PC-9 (cell line): ENCODE measurements around the gene NFIA. TPM values are rescaled to one million over a fixed set of nuclear protein-coding genes. Genes with fewer than 3 reads are reported as not detected.

ENCODE experiments used
- BruUV-seq: library from RNA; stranded (reverse); fragments of 400-500 nt; replicated peaks from 2 replicates; lab custom pipeline; 2021; lab: Mats Ljungman, UMichigan
- CTCF ChIA-PET: fragments of 300-600 bp; sonication (Branson Sonifier 250); formaldehyde crosslinking; loops from one replicate; lab custom pipeline; 2022; ENCODE audit warnings: antibody characterized with exemption; lab: Charles Lee
- POLR2A ChIA-PET: fragments of 300-600 bp; sonication (Branson Sonifier 250); formaldehyde crosslinking; loops from one replicate; lab custom pipeline; 2022; ENCODE audit warnings: antibody characterized with exemption; ENCODE audit not compliant: unreplicated experiment; lab: Charles Lee
- DNase-seq, 2 experiments: peaks; one replicate each; pipeline versions ENCODE4 v3.0.0 to v3.0.0-alpha.2; 2015 to 2022; ENCODE audit warnings: mixed read lengths in 1 of 2
- H2AFZ ChIP-seq: fragments of 200-600 bp; sonication (generic); 2 replicates; pipeline ENCODE4 v1.8.1; 2017; ENCODE audit warnings: antibody characterized with exemption
- H3F3A ChIP-seq: fragments of 200-600 bp; sonication (generic); 2 replicates; pipeline ENCODE4 v1.8.1; 2017; ENCODE audit warnings: antibody characterized with exemption, mild to moderate bottlenecking, low read depth; ENCODE audit not compliant: insufficient read depth
- H3K27ac ChIP-seq: fragments of 200-600 bp; sonication (generic); 2 replicates; pipeline ENCODE4 v1.6.1; 2016; ENCODE audit warnings: mixed run types
- H3K27me3 ChIP-seq: fragments of 200-600 bp; sonication (generic); 2 replicates; pipeline ENCODE4 v1.6.1; 2016; ENCODE audit warnings: low read depth, mixed run types; ENCODE audit not compliant: insufficient read depth
- H3K36me3 ChIP-seq: fragments of 200-600 bp; sonication (generic); 2 replicates; pipeline ENCODE4 v1.6.1; 2016; ENCODE audit warnings: low read depth, mixed run types
- H3K4me1 ChIP-seq: fragments of 200-600 bp; sonication (generic); replicated peaks from 2 replicates; pipeline ENCODE4 v1.6.1; 2016; ENCODE audit warnings: mixed run types; ENCODE audit not compliant: insufficient read depth
- H3K4me2 ChIP-seq: fragments of 200-600 bp; sonication (generic); 2 replicates; pipeline ENCODE4 v1.6.1; 2017; ENCODE audit warnings: mixed run types
- H3K4me3 ChIP-seq: fragments of 200-600 bp; sonication (generic); 2 replicates; pipeline ENCODE4 v1.6.1; 2016; ENCODE audit warnings: mixed run types
- H3K79me2 ChIP-seq: fragments of 200-600 bp; sonication (generic); 2 replicates; pipeline ENCODE4 v1.6.1; 2017; ENCODE audit warnings: low read depth, mixed run types
- H3K9me2 ChIP-seq: fragments of 200-600 bp; sonication (generic); 2 replicates; pipeline ENCODE4 v1.8.1; 2017; ENCODE audit warnings: mild to moderate bottlenecking; ENCODE audit not compliant: insufficient read depth
- H3K9me3 ChIP-seq: fragments of 200-600 bp; sonication (generic); 2 replicates; pipeline ENCODE4 v1.8.1; 2016; ENCODE audit warnings: low read depth; ENCODE audit not compliant: insufficient read depth
- H4K20me1 ChIP-seq: fragments of 200-600 bp; sonication (generic); 2 replicates; pipeline ENCODE4 v1.8.1; 2017; ENCODE audit not compliant: insufficient read depth
- CTCF ChIP-seq: fragments of 200-600 bp; sonication (generic); conservative IDR thresholded peaks from 2 replicates; pipeline ENCODE4 v1.6.1; 2017; ENCODE audit warnings: mixed run types, antibody characterized with exemption, mild to moderate bottlenecking, moderate library complexity
- EZH2 ChIP-seq: fragments of 200-600 bp; sonication (generic); IDR thresholded peaks from 2 replicates; pipeline ENCODE4 v1.8.0; 2017; ENCODE audit warnings: antibody characterized with exemption, low read depth
- intact Hi-C: fragments of 100-400 bp; cut with micrococcal nuclease; formaldehyde crosslinking; loops from one replicate; pipeline ENCODE4 v1.10.0; 2022; ENCODE audit not compliant: unreplicated experiment
- total RNA-seq: library from RNA; stranded (reverse); gene quantifications from 2 replicates; pipeline ENCODE4 v1.2.3, GENCODE V29; 2021

Gene NFIA
- total RNA-seq, 1 experiment from 2014 or later = 26.7 TPM

GRCh38 chr1:61356016-61356415 lies 273.7 kb downstream of the NFIA start:
- intact Hi-C loops = no loop called here
- Histone ChIP-seq H3K9me3 (no peaks in the 10 kb centered on the region), H3K4me3 (no peak overlapping the region), H3K79me2 (no peaks in the 10 kb centered on the region), H2AFZ (no peak overlapping the region), H4K20me1 (no peaks in the 10 kb centered on the region), H3K27me3 (no peaks in the 10 kb centered on the region), H3K36me3 (0 out of 2 replicates have a peak, but pooled peaks cover 2% of the 10 kb centered on the region), H3F3A (no peaks in the 10 kb centered on the region), H3K9me2 (0 out of 2 replicates have a peak, but pooled peaks cover 6% of the 10 kb centered on the region), H3K27ac (no peak overlapping the region), H3K4me1 (no peaks in the 10 kb centered on the region), H3K4me2 (no peak overlapping the region)
- BruUV-seq = no TSS peak
- no peak for TF ChIP-seq CTCF
- TF ChIP-seq EZH2 = no peak
- ChIA-PET POLR2A (no interaction called here), CTCF (no interaction called here)
- no peak for DNase-seq

DNA sequence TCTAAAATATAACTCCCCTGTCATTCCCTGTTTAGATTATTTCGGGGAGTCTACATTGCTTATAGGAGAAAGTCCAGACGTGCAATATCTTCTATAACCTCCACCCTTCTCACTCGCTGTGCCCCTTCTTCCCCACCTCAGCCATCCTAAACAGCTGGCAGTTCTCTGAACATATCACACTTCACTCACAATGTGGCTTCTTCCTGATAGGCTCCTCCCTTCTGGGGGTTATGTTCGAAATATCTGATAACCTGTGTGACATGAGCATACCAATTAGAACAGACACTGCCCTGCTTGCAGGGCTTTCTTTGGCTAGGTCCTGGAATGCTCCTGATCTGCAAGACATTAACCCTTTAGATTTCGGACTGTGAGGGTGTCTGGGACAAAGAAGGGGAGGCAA lies 274.6 kb downstream of the NFIA start:
- BruUV-seq = no TSS peak
- no peak for DNase-seq
- Histone ChIP-seq H3K79me2 (no peaks in the 10 kb centered on the region), H3F3A (no peaks in the 10 kb centered on the region), H2AFZ (no peak overlapping the region), H4K20me1 (no peaks in the 10 kb centered on the region), H3K4me1 (no peaks in the 10 kb centered on the region), H3K9me2 (0 out of 2 replicates have a peak, but pooled peaks cover 6% of the 10 kb centered on the region), H3K36me3 (0 out of 2 replicates have a peak, but pooled peaks cover 2% of the 10 kb centered on the region), H3K9me3 (no peaks in the 10 kb centered on the region), H3K27ac (no peak overlapping the region), H3K27me3 (no peaks in the 10 kb centered on the region), H3K4me3 (no peak overlapping the region), H3K4me2 (no peak overlapping the region)
- CTCF ChIA-PET = no interaction called here
- POLR2A ChIA-PET = no interaction called here
- intact Hi-C loops = no loop called here
- TF ChIP-seq CTCF (no peak), EZH2 (no peak)

- Histone ChIP-seq H3K9me2 (0 out of 2 replicates have a peak, but pooled peaks cover 6% of the 10 kb centered on the region), H3K4me3 (no peak overlapping the region), H3K36me3 (0 out of 2 replicates have a peak, but pooled peaks cover 2% of the 10 kb centered on the region), H3K9me3 (no peaks in the 10 kb centered on the region), H2AFZ (no peak overlapping the region), H3K27ac (no peak overlapping the region), H3K4me2 (no peak overlapping the region), H3F3A (no peaks in the 10 kb centered on the region), H3K79me2 (no peaks in the 10 kb centered on the region), H4K20me1 (no peaks in the 10 kb centered on the region), H3K4me1 (no peaks in the 10 kb centered on the region), H3K27me3 (no peaks in the 10 kb centered on the region)
- intact Hi-C loops = no loop called here
- no peak for DNase-seq
- POLR2A ChIA-PET = no interaction called here
- CTCF ChIA-PET = no interaction called here
- no TSS peak for BruUV-seq
- no peak for TF ChIP-seq EZH2
Observed at GRCh38 chr1:61357539-61357938, 275.2 kb downstream of the NFIA start.
